ENCODE results near the gene PDIA6.

Gene PDIA6, protein sequence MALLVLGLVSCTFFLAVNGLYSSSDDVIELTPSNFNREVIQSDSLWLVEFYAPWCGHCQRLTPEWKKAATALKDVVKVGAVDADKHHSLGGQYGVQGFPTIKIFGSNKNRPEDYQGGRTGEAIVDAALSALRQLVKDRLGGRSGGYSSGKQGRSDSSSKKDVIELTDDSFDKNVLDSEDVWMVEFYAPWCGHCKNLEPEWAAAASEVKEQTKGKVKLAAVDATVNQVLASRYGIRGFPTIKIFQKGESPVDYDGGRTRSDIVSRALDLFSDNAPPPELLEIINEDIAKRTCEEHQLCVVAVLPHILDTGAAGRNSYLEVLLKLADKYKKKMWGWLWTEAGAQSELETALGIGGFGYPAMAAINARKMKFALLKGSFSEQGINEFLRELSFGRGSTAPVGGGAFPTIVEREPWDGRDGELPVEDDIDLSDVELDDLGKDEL

DNA sequence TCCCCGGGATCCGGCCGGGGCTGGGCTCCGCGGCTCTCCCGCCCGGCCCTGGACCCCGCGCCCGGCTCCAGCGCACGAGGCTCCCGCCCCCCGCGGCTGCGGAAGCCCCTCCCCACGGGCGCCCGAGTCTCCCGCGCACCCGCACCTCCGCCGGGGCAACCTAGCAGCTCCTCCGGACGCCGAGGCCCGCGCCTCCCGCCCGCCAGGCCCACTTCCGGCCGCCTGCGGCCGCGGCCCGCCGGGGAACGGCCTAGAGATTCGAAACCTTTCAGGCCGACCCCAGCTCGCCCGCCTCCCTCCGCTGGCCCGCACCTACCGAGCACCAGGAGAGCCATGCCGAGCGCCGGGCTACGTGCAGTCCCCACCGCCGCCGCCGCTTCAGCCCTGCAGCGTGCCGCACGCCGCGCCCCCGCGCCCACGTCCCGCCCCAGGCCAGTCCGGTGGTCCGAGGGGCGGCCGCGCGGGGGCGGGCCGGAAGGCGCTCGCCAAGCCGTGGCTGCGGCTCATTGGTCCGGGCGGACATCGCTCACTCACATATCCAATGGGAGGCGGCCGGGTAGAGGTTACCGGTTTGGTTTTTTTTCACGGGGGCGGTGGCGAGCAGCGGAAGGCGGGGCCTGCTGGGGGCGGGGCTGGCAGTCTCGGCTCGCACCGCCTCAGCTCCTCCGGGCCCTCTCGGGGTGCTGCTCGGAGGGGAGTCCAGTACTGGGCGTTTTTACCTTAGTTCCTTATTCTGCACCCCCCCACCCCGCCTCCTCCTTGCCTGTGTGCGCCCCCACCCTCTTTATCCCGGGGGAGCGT, at the start of gene PDIA6:
Gene PDIA6 (minus strand): TSS at position 424 of the 801 bp plus-strand sequence. CDS start 89 bp downstream, at position 335.
- DNase-seq, result peak; percentile 98

- DNase-seq, result no peak
Observed at GRCh38 chr2:10862330-10862729, 49.7 kb upstream of the PDIA6 start.

- no peak for DNase-seq
Observed at GRCh38 chr2:10861765-10862164, 49.2 kb upstream of the PDIA6 start.

DNA sequence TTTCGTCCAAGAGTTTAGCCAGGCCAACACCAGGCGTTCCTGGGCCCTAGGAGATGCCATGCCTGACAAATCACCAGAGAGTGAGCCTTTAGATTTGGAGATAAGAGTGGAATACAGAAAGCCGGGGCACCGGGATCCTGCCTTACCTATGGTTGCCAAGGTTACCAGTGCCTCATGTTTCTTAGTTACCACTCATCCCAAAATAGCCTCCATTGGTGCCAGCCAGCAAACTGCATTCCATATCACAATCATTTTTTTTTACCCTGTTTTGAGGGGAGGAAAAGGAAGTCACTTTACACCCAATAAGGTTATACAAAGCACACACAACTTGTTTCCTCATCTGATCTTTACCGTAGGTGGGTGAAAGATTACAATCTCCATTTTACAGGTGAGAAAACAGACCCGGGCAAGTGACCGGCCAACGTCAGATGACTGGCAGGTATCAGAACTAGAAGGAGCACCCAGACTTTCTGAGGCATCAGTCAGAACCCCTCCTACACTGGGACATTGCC, 48.3 kb upstream of the PDIA6 start:
- DNase-seq, result no peak

GRCh38 chr2:10860081-10860813, 47.7 kb upstream of the PDIA6 start:
- DNase-seq, result no peak

- no peak for DNase-seq
Observed at GRCh38 chr2:10859278-10859677, 46.7 kb upstream of the PDIA6 start.

- DNase-seq, result no peak
Observed at GRCh38 chr2:10848541-10848940, 36.0 kb upstream of the PDIA6 start.

- no peak for DNase-seq
Observed at GRCh38 chr2:10847008-10847407, 34.4 kb upstream of the PDIA6 start.

GRCh38 chr2:10846110-10846861, 33.7 kb upstream of the PDIA6 start:
- no peak for DNase-seq

GRCh38 chr2:10845640-10846039, 33.1 kb upstream of the PDIA6 start:
- no peak for DNase-seq

GRCh38 chr2:10844097-10844496, 31.5 kb upstream of the PDIA6 start:
- peak; percentile 39 for DNase-seq

DNA sequence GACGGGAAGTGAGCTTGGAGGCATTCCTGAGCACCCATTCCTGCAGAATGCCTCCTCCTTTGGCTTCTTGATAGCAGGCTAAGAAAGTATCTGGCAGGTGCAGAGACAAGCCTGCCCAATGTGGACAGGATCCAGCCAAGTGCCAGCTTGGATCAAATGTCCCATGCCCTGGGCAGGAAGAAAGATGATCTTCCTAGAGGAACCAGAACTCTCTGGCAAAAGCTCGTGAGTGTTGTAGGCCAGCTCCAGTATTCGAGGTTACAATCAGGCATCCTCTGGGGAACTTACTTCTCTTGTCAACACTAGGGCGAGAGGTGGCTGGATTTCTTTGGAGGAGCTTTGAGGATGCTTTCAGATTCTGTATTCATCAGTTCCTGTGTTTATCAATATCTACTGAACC, 29.9 kb upstream of the PDIA6 start:
- no peak for DNase-seq

DNA sequence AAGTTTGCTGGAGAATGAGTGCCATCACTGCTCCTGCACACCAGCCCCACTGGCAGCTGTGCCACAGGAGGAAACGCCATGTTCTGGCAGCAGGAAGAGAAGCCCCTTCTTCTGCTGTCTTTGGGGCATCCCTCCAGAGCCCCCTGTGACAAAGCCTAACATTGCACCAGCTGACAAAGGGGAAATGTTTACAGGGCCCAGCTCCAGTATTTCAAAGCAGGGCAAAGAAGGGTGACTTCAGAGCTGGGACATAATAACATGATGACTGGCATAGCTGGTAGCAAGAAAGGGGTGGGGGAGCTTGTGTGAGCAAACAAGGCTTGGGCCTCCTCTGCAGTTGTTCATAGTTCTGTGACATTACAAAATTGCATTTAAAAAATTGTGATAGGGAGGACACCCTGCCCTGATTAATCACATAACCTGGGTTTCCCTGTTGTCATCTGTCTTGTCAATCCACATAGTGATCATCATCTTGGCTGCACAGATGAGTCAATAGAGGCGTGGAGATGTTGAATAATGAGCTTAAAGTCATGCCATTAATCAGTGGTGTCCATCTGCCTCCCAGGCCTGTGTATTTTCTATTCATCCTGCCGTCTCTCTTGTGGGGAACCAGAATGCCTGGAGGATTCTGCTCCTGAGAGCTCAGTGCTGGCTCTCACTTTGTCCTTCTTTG, 29.1 kb upstream of the PDIA6 start:
- DNase-seq, result no peak

- DNase-seq, result peak; percentile 62
Observed at GRCh38 chr2:10839813-10840212, 27.2 kb upstream of the PDIA6 start.

DNA sequence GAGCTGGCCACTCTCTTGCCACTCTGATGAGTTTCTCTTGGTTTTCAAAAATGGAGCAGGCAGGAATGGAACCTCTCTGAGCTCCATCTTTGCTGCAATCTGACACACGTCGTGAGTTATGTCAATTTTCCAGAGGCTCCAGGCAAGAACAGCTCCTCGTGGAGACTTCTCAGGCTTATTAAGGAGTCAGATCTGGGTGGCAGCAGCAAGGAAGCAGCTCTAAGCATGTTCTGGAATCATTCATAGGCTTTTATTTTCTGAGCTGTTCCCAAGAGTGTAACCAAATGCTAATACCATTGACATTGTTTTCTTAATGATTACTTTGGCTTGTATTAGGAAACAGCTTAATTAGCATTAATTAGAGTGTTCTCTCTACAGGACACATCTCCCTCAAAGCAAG, 26.1 kb upstream of the PDIA6 start:
- no peak for DNase-seq

- DNase-seq, result no peak
Observed at GRCh38 chr2:10837298-10838266, 25.0 kb upstream of the PDIA6 start.

DNA sequence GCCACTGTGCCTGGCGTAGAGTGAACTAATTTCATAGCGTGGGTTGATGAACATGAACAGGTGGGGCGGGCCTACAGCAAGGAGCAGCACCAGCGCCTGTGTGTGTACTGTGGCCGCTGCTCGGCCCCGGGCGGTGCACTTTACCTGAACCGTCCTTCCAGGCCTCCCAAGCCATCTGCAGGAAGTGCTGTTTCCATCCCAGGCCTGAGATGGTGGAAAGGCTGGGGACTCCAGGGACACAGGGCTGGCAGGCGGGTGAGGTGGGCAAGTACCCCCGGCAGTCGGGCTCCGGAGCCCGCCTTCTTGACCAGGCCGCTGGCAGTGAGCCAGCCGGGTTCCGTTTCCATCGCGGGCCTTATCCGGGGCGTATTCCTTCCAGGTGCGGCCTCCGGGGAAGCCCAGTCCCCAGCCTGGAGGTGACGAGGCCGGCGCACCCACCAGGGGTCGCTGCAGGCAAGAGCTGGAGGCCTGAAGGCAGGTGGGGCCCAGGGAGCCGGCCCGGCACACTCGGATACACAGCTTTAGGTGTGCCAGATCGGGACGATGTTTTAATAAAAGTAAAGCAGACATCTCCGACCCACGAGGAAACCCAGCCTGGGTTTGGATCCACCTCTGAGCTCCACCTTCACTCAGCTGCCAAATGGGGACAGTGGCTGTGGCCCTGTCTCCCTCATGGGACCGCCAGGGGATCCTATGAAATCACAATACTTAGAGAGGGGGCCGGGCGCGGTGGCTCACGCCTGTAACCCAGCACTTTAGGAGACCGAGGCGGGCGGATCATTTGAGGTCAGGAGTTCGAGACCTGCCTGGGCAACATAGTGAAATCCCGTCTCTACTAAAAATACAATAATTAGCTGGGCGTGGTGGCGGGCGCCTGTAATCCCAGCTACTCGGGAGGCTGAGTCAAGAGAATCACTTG, 22.7 kb upstream of the PDIA6 start:
- DNase-seq, result peak; percentile 86

GRCh38 chr2:10834068-10834655, 21.6 kb upstream of the PDIA6 start:
- DNase-seq, result no peak

GRCh38 chr2:10833021-10833420, 20.4 kb upstream of the PDIA6 start:
- no peak for DNase-seq
